ENCODE results near the gene RELN. TPM values are rescaled to one million over a fixed set of nuclear protein-coding genes. Genes with fewer than 3 reads are reported as not detected.

Gene RELN
- total RNA-seq, 4 donors from 2014 or later: 1.2 to 7.1 (median 3.7) TPM

DNA sequence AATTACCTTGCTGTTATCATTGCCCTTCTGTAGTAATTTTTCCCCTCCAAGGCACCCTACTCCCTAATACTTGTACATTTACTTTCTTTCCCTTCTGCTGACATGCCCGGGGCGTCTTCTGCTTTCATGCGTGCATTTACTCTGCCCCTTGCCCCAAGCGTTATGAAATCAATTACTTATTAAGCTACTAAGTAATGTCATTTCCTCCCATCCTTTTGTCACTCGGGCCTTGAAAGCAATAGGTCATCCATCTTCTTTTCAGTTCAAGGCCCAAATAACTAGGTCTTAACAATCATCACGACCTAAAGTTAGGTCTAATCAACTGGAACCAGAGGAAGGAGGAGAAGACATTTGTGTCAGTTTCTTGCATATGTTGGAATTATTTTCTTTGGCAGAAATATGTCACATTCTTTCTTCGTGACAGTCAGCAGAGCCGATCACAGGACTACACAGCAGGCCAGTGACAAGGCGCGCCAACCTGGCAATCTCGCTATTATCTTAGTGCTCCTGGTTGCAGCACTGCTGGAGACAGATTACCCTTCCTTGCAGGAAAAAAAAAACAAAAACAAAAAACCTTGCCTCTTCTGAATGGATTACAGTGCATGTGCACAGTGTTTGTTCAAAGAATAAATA is 179.2 kb downstream of the RELN start:
- ATAC-seq (ENCODE audit: low FRiP score) (no peak), DNase-seq (ENCODE audit: low spot score) (no peak)
- TF ChIP-seq, protein P1, sequence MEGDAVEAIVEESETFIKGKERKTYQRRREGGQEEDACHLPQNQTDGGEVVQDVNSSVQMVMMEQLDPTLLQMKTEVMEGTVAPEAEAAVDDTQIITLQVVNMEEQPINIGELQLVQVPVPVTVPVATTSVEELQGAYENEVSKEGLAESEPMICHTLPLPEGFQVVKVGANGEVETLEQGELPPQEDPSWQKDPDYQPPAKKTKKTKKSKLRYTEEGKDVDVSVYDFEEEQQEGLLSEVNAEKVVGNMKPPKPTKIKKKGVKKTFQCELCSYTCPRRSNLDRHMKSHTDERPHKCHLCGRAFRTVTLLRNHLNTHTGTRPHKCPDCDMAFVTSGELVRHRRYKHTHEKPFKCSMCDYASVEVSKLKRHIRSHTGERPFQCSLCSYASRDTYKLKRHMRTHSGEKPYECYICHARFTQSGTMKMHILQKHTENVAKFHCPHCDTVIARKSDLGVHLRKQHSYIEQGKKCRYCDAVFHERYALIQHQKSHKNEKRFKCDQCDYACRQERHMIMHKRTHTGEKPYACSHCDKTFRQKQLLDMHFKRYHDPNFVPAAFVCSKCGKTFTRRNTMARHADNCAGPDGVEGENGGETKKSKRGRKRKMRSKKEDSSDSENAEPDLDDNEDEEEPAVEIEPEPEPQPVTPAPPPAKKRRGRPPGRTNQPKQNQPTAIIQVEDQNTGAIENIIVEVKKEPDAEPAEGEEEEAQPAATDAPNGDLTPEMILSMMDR (IDR thresholded peaks at IDR 0.05): no peak

DNA sequence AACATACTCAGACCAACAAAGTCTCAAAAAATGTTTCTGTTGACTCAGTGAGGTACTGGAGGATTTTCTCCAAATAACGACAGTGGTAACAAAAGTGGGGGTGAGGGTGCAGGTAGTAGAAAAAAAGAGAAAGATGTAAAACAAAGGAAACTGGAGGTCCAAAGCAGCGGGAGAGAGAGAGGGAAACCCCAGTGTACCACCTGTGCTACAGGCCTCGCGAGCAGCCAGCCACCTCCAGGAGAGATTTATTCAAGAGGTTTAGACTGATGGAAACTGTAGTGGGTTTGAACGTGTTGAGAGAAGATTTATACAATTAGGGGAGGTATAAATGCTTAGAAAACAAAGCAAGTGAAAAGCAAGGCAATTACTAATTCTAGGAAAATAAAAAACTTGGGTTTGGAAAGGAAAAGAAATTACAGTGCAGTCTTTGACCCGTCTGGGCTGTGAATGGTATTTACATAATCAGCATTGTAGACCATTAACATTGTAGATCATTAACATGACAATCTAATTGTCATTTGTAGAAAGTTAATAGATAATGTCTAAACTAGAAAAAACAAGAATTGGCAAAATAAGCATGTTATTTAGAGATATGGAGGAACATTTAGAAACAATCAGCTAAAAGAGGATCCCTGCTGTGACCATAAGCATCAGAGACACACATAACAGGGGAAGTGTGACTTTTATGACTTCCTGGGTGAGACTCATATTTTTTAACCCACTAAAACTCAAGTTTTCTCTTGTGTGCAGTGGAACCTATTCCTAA is 180.0 kb downstream of the RELN start:
- TF ChIP-seq, protein P1 (IDR thresholded peaks at IDR 0.05): no peak

DNA sequence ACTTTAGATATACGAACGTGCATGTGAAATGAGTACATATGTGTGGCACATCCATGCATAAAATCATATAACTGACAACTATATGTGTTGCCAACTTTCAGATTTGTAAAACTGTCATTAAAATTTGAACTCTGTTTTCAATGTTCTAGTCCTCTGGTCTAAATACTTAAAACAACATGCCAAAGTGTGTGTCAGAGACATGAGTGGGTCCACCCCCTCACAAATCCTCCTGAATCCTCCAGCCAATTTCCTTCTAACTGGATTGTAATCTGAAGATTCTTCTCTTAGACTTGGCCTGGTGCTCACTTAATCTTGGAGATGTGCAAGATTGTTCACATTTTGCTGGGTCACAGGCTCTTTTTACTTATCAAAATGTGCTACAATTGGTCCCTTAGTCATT is 184.1 kb downstream of the RELN start:
- TF ChIP-seq, protein P1 (IDR thresholded peaks at IDR 0.05): no peak
- ATAC-seq (ENCODE audit: low FRiP score) (no peak), DNase-seq (ENCODE audit: low spot score) (no peak)

More for the DNA sequence above, 180.0 kb downstream of the RELN start:
- ATAC-seq (ENCODE audit: low FRiP score) (no peak), DNase-seq (ENCODE audit: low spot score) (no peak)

DNA sequence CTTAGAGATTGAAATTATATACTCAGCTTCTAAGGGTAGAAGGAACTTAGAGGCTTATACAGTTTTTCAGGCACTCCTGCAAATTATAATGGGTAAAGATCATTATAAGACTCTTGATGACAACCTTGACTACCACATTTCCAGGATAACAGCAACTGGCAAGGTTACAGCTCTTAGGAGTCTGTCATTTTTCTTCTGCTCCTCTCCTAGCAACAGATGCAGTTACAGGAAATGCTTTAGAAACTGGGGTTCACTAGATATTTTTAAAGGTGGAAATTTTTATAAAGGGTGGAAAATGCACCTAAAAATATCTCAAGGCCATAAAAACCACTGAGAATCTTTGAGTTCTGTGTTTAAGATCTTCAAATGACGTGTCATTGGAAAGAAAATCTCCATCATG is 185.8 kb downstream of the RELN start:
- DNase-seq (ENCODE audit: low spot score) (no peak), ATAC-seq (ENCODE audit: low FRiP score) (no peak)
- TF ChIP-seq, protein P1 (IDR thresholded peaks at IDR 0.05): no peak

DNA sequence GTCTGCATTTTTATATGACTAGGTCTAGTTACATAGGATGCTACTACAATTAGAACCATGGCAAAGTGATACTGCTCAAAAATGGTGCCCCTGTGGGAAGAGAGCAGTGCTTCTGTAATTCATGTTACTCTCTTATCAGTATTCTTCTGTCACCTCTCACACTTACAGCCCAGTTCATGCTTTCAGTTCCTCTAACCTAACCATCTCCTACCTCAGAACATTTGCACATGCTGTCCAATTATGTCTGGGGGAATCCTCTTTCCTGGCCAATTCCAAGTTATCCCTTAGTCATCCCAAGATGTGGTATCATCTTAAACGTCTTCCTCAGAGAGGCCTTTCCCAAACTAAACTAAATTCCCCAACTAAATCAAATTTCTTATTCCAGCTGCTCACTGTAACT is 190.2 kb downstream of the RELN start:
- DNase-seq (ENCODE audit: low spot score) (no peak), ATAC-seq (ENCODE audit: low FRiP score) (no peak)
- TF ChIP-seq, protein P1 (IDR thresholded peaks at IDR 0.05): no peak

DNA sequence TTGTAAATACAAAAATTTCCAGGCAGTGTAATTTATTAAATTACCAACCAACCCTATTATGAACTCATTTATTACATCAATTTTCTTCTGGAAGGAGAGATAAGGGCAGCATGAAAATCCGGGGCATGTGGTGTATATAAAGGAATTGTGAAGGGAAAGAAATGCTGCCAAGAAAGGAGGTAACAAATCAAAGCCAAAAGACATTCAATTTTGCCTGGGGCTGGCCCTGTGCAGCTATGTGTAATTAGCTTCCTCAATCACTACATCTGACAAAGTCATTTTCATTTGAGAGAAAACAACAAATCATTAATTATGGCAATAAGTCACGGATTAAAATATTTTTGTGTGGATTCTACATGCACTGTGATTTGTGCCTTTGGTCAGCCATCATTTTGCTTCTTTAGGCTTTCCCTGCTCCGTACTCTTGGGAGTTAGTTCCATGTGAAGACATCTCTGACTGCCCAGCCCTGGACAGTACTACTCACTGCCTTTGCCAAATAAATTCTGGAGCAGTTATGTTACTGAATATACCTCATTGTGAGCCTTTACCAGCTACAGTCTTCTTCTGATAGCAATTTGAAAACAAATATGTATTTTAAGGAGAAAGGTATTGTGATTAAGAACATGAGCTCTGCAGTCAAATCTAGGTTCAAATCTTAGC is 191.7 kb downstream of the RELN start:
- TF ChIP-seq, protein P1 (IDR thresholded peaks at IDR 0.05): no peak
- DNase-seq (ENCODE audit: low spot score) (no peak), ATAC-seq (ENCODE audit: low FRiP score) (no peak)

Measured in omental fat pad (tissue), 4 donors.